K562 (cell line): ENCODE measurements around the gene GLCCI1. TPM values are rescaled to one million over a fixed set of nuclear protein-coding genes. Genes with fewer than 3 reads are reported as not detected.

Experiments used
- ATAC-seq: fragments of 200-7000 bp; cut with Tn5 transposase; 3 replicates; pipeline ENCODE4 v1.9.1; 2020; ENCODE audit warnings: moderate library complexity
- BruUV-seq: library from RNA; stranded (reverse); fragments of 400-500 nt; replicated peaks from 2 replicates; lab custom pipeline; 2021; lab: Mats Ljungman, UMichigan
- CTCF ChIA-PET: fragments of 300-600 bp; formaldehyde crosslinking; extraction: SDS; loops from one replicate; lab custom pipeline; 2021; ENCODE audit warnings: low intra/inter-chr PET ratio; lab: Yijun Ruan, JAX
- POLR2A ChIA-PET: fragments of 300-600, 350-650 bp; sonication (Branson Sonifier 250); formaldehyde crosslinking; extraction: SDS; loops from one replicate; lab custom pipeline; 2021; ENCODE audit warnings: antibody characterized with exemption, inconsistent platforms; lab: Yijun Ruan, JAX
- DNase-seq, 4 experiments: peaks; one replicate each; pipeline versions ENCODE4 v3.0.0 to v3.0.0-alpha.2; 2011 to 2018; ENCODE audit warnings: low spot score in 3 of 4, mixed read lengths in 3 of 4; ENCODE audit errors: extremely low read depth in 1 of 4
- FAIRE-seq: peaks from 2 replicates; lab custom pipeline; 2011; peaks lifted over from hg19 to GRCh38; lab: Jason Lieb, UNC
- H2AFZ ChIP-seq: 2 replicates; pipeline ENCODE4 v1.6.0; 2011; ENCODE audit warnings: low read depth, low read length, control low read depth, inconsistent platforms
- H3K27ac ChIP-seq: fragments of 200-600 bp; 3 replicates; pipeline ENCODE4 v1.8.0; 2011; ENCODE audit warnings: low read depth, mild to moderate bottlenecking, control low read depth, inconsistent platforms, low read length, moderate library complexity, mixed read lengths; ENCODE audit errors: extremely low read depth
- H3K27me3 ChIP-seq, 2 experiments: fragments of 300-600 bp in 1 of 2; 2 replicates in 1 of 2; 3 replicates in 1 of 2; pipeline versions ENCODE4 v1.6.0 to v1.8.0; 2011; ENCODE audit warnings: inconsistent platforms in 2 of 2, low read length in 2 of 2, mild to moderate bottlenecking in 1 of 2, mixed read lengths in 1 of 2, moderate library complexity in 1 of 2; ENCODE audit not compliant: control insufficient read depth in 2 of 2, insufficient read depth in 2 of 2
- H3K36me3 ChIP-seq: fragments of 300-600 bp; 3 replicates; pipeline ENCODE4 v1.8.0; 2011; ENCODE audit warnings: mild to moderate bottlenecking, low read length, inconsistent platforms; ENCODE audit not compliant: control insufficient read depth, insufficient read depth
- H3K4me1 ChIP-seq, 2 experiments: fragments of 200-600 bp in 1 of 2; replicated peaks in 1 of 2; 2 replicates in 1 of 2; 3 replicates in 1 of 2; pipeline versions ENCODE4 v1.5.1 to v1.8.0; 2011; ENCODE audit warnings: inconsistent platforms in 2 of 2, low read length in 2 of 2, mild to moderate bottlenecking in 1 of 2, mixed read lengths in 1 of 2, moderate library complexity in 1 of 2; ENCODE audit not compliant: control insufficient read depth in 2 of 2, insufficient read depth in 2 of 2
- H3K4me2 ChIP-seq: 2 replicates; pipeline ENCODE4 v1.6.1; 2011; ENCODE audit warnings: low read length, control low read depth, inconsistent platforms, mixed read lengths; ENCODE audit not compliant: insufficient read depth
- H3K4me3 ChIP-seq: fragments of 200-600 bp; sonication (generic), shearing (Covaris generic); 2 replicates; pipeline ENCODE4 v1.5.1; 2016; ENCODE audit warnings: control low read depth, inconsistent platforms
- H3K79me2 ChIP-seq: fragments of 200-600 bp; 3 replicates; pipeline ENCODE4 v1.8.0; 2011; ENCODE audit warnings: low read length, inconsistent platforms; ENCODE audit not compliant: control insufficient read depth, insufficient read depth
- H3K9ac ChIP-seq, 2 experiments: 2 replicates each; pipeline versions ENCODE4 v1.6.0 to v1.6.1; 2011; ENCODE audit warnings: low read depth in 2 of 2, low read length in 2 of 2, control low read depth in 1 of 2, inconsistent platforms in 1 of 2, mild to moderate bottlenecking in 1 of 2, mixed read lengths in 1 of 2; ENCODE audit not compliant: insufficient read depth in 1 of 2
- H3K9me1 ChIP-seq: one replicate; pipeline ENCODE4 v1.6.0; 2011; ENCODE audit warnings: inconsistent platforms, mild to moderate bottlenecking, low read length, moderate library complexity; ENCODE audit not compliant: control insufficient read depth, insufficient read depth
- H3K9me3 ChIP-seq: replicated peaks from 2 replicates; pipeline ENCODE4 v1.5.1; 2011; ENCODE audit warnings: low read depth, low read length, inconsistent platforms; ENCODE audit not compliant: control insufficient read depth, insufficient read depth
- H4K20me1 ChIP-seq: replicated peaks from 2 replicates; pipeline ENCODE4 v1.6.1; 2011; ENCODE audit warnings: low read length, inconsistent platforms, mixed read lengths; ENCODE audit not compliant: control insufficient read depth, insufficient read depth
- ATF1 ChIP-seq, 2 experiments: fragments of 450-650 bp in 1 of 2; IDR thresholded peaks; 2 replicates each; pipeline ENCODE4 v1.6.1; 2016; ENCODE audit warnings: missing compliant biosample characterization in 1 of 2, missing genetic modification characterization in 1 of 2
- CREBBP ChIP-seq: IDR thresholded peaks from one replicate; pipeline ENCODE4 v1.6.1; 2012; ENCODE audit warnings: low read depth, mild to moderate bottlenecking, control low read depth, inconsistent platforms, low read length
- MBD1 ChIP-seq: fragments of 250-450 bp; sonication (Bioruptor Pico); IDR thresholded peaks from 2 replicates; pipeline ENCODE4 v1.8.0; 2022; ENCODE audit warnings: inconsistent platforms
- POU5F1 ChIP-seq: fragments of 150-350 bp; IDR thresholded peaks from 2 replicates; pipeline ENCODE4 v1.6.1; 2014; ENCODE audit warnings: borderline replicate concordance, low read length, low read depth, mild to moderate bottlenecking; ENCODE audit not compliant: partially characterized antibody
- PTTG1 ChIP-seq: fragments of 450-650 bp; IDR thresholded peaks from 2 replicates; pipeline ENCODE4 v1.6.1; 2016; ENCODE audit warnings: low read depth, mild to moderate bottlenecking, missing genetic modification characterization, missing compliant biosample characterization
- SLC30A9 ChIP-seq: fragments of 250-450 bp; sonication (Bioruptor Pico); IDR thresholded peaks from 2 replicates; pipeline ENCODE4 v1.8.0; 2022; ENCODE audit warnings: mild to moderate bottlenecking, moderate library complexity
- STAT5A ChIP-seq: IDR thresholded peaks from 2 replicates; pipeline ENCODE4 v1.6.1; 2012; ENCODE audit warnings: low read length, inconsistent platforms, borderline replicate concordance
- UBTF ChIP-seq, 2 experiments: IDR thresholded peaks; 2 replicates each; pipeline ENCODE4 v1.6.1; 2012; ENCODE audit warnings: improper control_type of control experiment in 2 of 2, low read depth in 2 of 2, low read length in 2 of 2, borderline replicate concordance in 1 of 2
- ZKSCAN8 ChIP-seq: fragments of 200-800 bp; sonication (Bioruptor generic); IDR thresholded peaks from 2 replicates; pipeline ENCODE4 v1.6.1; 2016; ENCODE audit warnings: missing genetic modification characterization, missing compliant biosample characterization
- WGBS: fragments of 100-300 bp; shearing (Covaris generic); methylation state at CpG from one replicate; pipeline ENCODE4 v1.1.6; 2016; ENCODE audit warnings: low coverage, mixed read lengths; ENCODE audit not compliant: insufficient coverage; ENCODE audit errors: missing lambda C conversion rate; 5-methylcytosine and 5-hydroxymethylcytosine counted together
- in situ Hi-C: fragments of 300-500 bp; cut with MboI; formaldehyde crosslinking; loops from 4 replicates; pipeline ENCODE4 v1.15.0; 2018; ENCODE audit warnings: inconsistent platforms, mixed read lengths
- intact Hi-C: fragments of 100-400 bp; cut with micrococcal nuclease; formaldehyde crosslinking; loops from 2 replicates; pipeline ENCODE4 v1.14.2; 2022
- polyA plus RNA-seq, 8 experiments: library from polyadenylated mRNA; depleted of rRNA in 4 of 8; stranded (reverse) in 5 of 8; unstranded in 3 of 8; fragments of >200 nt; fragmentation: Nextera tagmentation in 2 of 8; fragmentation: Illumina TruSeq in 1 of 8; extraction: Ambion mirVana in 2 of 8; extraction: Trizol in 1 of 8; gene quantifications; 2 replicates each; pipeline versions ENCODE4 v1.2.1 to v1.2.3, GENCODE V29; 2011 to 2014; ENCODE audit warnings: inconsistent platforms in 1 of 8, missing spikeins in 1 of 8
- total RNA-seq, 7 experiments: library from RNA; depleted of rRNA in 6 of 7; stranded (reverse); fragments of >200 nt in 6 of 7; fragmentation: Illumina TruSeq in 2 of 7; extraction: Trizol in 2 of 7; gene quantifications; 2 replicates each; pipeline versions ENCODE4 v1.2.1 to v1.2.3, GENCODE V29; 2011 to 2021; ENCODE audit warnings: low replicate concordance in 1 of 7
- TF ChIP-seq, protein P1 (sequence below): fragments of 450-650 bp; IDR thresholded peaks from 2 replicates; pipeline ENCODE4 v1.6.1; 2017; ENCODE audit warnings: antibody characterized with exemption
- TF ChIP-seq, protein P2 (sequence below): sonication (generic); formaldehyde crosslinking; IDR thresholded peaks from 2 replicates; pipeline ENCODE4 v1.8.1; 2023; ENCODE audit warnings: missing genetic modification reagents, mild to moderate bottlenecking, borderline replicate concordance

GLCCI1 gene
- total and polyA plus RNA-seq, 9 of the 15 experiments (the other 6 are each of a cell fraction or from before 2014, with no cell fraction given): 2.7 to 11.9 (median 7.2) TPM

GRCh38 chr7:8022628-8023027 is 54.0 kb downstream of the GLCCI1 start:
- CTCF ChIA-PET: no interaction called here
- no peaks in the 10 kb centered on the region for H3K9me1 ChIP-seq
- H3K4me1 ChIP-seq: no peaks in the 10 kb centered on the region
- H3K4me2 ChIP-seq: no peak overlapping the region
- DNase-seq (no peak), ATAC-seq (no peak), FAIRE-seq (no peak)
- POLR2A ChIA-PET: interaction anchor here (0.6 kb wide), 1 partner anchor 10 kb away, joined by 3 read pairs; no protein-coding TSS in a partner anchor
- H3K79me2 ChIP-seq: no peaks in the 10 kb centered on the region
- no peak overlapping the region for H3K27ac ChIP-seq
- intact Hi-C loops (no loop called here), in situ Hi-C loops (no loop called here)
- no peaks in the 10 kb centered on the region for H4K20me1 ChIP-seq
- no peak overlapping the region for H3K4me3 ChIP-seq
- BruUV-seq: no TSS peak
- peaks cover 2% of the 10 kb centered on the region; the same call in 1 of the 2 replicates for H3K9me3 ChIP-seq
- H3K27me3 ChIP-seq: no peaks in the 10 kb centered on the region
- H3K36me3 ChIP-seq: peaks cover 6% of the 10 kb centered on the region; the same call in 1 of the 3 replicates
- H3K9ac ChIP-seq: no peak overlapping the region
- 54% methylated on average over 1 of the region's 1 CpG for WGBS
- H2AFZ ChIP-seq: no peak overlapping the region
- TF ChIP-seq STAT5A: no peak
- TF ChIP-seq PTTG1 (tag): no peak
- no peak for TF ChIP-seq SLC30A9 (CRISPR knock-in tag)
- TF ChIP-seq UBTF (IDR thresholded peaks at IDR 0.05; ENCODE audit: borderline replicate concordance in 1 of 2, low read depth in 2 of 2, low read length in 2 of 2): no peak
- no peak for TF ChIP-seq ATF1 (CRISPR knock-in tag; IDR thresholded peaks at IDR 0.05)
- TF ChIP-seq ATF1 (tag; IDR thresholded peaks at IDR 0.05): no peak
- TF ChIP-seq ZKSCAN8 (CRISPR knock-in tag): no peak
- TF ChIP-seq, protein P1, sequence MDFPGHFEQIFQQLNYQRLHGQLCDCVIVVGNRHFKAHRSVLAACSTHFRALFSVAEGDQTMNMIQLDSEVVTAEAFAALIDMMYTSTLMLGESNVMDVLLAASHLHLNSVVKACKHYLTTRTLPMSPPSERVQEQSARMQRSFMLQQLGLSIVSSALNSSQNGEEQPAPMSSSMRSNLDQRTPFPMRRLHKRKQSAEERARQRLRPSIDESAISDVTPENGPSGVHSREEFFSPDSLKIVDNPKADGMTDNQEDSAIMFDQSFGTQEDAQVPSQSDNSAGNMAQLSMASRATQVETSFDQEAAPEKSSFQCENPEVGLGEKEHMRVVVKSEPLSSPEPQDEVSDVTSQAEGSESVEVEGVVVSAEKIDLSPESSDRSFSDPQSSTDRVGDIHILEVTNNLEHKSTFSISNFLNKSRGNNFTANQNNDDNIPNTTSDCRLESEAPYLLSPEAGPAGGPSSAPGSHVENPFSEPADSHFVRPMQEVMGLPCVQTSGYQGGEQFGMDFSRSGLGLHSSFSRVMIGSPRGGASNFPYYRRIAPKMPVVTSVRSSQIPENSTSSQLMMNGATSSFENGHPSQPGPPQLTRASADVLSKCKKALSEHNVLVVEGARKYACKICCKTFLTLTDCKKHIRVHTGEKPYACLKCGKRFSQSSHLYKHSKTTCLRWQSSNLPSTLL: no peak
- TF ChIP-seq, protein P2, sequence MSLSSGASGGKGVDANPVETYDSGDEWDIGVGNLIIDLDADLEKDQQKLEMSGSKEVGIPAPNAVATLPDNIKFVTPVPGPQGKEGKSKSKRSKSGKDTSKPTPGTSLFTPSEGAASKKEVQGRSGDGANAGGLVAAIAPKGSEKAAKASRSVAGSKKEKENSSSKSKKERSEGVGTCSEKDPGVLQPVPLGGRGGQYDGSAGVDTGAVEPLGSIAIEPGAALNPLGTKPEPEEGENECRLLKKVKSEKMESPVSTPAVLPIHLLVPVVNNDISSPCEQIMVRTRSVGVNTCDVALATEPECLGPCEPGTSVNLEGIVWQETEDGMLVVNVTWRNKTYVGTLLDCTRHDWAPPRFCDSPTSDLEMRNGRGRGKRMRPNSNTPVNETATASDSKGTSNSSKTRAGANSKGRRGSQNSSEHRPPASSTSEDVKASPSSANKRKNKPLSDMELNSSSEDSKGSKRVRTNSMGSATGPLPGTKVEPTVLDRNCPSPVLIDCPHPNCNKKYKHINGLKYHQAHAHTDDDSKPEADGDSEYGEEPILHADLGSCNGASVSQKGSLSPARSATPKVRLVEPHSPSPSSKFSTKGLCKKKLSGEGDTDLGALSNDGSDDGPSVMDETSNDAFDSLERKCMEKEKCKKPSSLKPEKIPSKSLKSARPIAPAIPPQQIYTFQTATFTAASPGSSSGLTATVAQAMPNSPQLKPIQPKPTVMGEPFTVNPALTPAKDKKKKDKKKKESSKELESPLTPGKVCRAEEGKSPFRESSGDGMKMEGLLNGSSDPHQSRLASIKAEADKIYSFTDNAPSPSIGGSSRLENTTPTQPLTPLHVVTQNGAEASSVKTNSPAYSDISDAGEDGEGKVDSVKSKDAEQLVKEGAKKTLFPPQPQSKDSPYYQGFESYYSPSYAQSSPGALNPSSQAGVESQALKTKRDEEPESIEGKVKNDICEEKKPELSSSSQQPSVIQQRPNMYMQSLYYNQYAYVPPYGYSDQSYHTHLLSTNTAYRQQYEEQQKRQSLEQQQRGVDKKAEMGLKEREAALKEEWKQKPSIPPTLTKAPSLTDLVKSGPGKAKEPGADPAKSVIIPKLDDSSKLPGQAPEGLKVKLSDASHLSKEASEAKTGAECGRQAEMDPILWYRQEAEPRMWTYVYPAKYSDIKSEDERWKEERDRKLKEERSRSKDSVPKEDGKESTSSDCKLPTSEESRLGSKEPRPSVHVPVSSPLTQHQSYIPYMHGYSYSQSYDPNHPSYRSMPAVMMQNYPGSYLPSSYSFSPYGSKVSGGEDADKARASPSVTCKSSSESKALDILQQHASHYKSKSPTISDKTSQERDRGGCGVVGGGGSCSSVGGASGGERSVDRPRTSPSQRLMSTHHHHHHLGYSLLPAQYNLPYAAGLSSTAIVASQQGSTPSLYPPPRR (CRISPR knock-in tag): no peak
- no peak for TF ChIP-seq POU5F1
- no peak for TF ChIP-seq MBD1 (CRISPR knock-in tag)
- no peak for TF ChIP-seq CREBBP
